ENCODE results near the gene ASTE1.

DNA sequence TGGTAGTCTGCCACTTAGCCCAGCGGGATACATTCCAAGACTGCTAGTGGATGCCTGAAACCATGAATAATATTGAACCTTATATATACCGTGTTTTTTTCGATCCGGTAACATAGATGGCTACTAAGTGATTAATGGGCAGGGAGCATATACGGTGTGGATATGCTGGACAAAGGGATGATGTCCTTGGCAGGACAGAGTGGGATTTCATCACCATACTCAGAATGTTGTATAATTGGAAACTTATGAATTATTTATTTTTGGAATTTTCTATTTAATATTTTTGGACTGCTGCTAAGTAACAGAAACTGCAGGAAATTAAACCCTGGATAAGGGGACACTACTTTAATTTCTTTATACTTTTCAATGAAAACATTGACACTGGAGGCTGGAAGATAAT is 53.2 kb downstream of the ASTE1 start:
- TF ChIP-seq, protein P1, sequence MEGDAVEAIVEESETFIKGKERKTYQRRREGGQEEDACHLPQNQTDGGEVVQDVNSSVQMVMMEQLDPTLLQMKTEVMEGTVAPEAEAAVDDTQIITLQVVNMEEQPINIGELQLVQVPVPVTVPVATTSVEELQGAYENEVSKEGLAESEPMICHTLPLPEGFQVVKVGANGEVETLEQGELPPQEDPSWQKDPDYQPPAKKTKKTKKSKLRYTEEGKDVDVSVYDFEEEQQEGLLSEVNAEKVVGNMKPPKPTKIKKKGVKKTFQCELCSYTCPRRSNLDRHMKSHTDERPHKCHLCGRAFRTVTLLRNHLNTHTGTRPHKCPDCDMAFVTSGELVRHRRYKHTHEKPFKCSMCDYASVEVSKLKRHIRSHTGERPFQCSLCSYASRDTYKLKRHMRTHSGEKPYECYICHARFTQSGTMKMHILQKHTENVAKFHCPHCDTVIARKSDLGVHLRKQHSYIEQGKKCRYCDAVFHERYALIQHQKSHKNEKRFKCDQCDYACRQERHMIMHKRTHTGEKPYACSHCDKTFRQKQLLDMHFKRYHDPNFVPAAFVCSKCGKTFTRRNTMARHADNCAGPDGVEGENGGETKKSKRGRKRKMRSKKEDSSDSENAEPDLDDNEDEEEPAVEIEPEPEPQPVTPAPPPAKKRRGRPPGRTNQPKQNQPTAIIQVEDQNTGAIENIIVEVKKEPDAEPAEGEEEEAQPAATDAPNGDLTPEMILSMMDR (conservative IDR thresholded peaks at IDR 0.05 in 1 of 2, IDR thresholded peaks at IDR 0.05 in 1 of 2; ENCODE audit: low read depth in 1 of 2, low read length in 2 of 2), result no peak
- TF ChIP-seq EZH2 (IDR thresholded peaks at IDR 0.05; ENCODE audit: low read length, missing control alignments), result no peak
